ENCODE measurements around the gene CHFR.

The CHFR gene

GRCh38 chr12:132923356-132923909 lies 36.0 kb upstream of the CHFR start:
- Histone ChIP-seq H3K27ac (no peak overlapping the region), H3K4me3 (ENCODE audit: low read depth, low read length) (no peak overlapping the region), H3K27me3 (replicated peaks) (no peaks in the 10 kb centered on the region), H3K36me3 (replicated peaks) (peaks cover 9% of the 10 kb centered on the region)
- DNase-seq: no peak
- TF ChIP-seq, protein P1, sequence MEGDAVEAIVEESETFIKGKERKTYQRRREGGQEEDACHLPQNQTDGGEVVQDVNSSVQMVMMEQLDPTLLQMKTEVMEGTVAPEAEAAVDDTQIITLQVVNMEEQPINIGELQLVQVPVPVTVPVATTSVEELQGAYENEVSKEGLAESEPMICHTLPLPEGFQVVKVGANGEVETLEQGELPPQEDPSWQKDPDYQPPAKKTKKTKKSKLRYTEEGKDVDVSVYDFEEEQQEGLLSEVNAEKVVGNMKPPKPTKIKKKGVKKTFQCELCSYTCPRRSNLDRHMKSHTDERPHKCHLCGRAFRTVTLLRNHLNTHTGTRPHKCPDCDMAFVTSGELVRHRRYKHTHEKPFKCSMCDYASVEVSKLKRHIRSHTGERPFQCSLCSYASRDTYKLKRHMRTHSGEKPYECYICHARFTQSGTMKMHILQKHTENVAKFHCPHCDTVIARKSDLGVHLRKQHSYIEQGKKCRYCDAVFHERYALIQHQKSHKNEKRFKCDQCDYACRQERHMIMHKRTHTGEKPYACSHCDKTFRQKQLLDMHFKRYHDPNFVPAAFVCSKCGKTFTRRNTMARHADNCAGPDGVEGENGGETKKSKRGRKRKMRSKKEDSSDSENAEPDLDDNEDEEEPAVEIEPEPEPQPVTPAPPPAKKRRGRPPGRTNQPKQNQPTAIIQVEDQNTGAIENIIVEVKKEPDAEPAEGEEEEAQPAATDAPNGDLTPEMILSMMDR (IDR thresholded peaks at IDR 0.05; ENCODE audit: low read depth, low read length, missing control alignments): no peak
- in situ Hi-C loops (cut with HindIII; ENCODE audit: low pct_ligation_motif_present, low sequenced_read_pairs): no loop called here

- Histone ChIP-seq H3K27me3 (replicated peaks) (no peaks in the 10 kb centered on the region), H3K4me3 (ENCODE audit: low read depth, low read length) (no peak overlapping the region), H3K36me3 (replicated peaks) (peaks cover 9% of the 10 kb centered on the region), H3K27ac (no peak overlapping the region)
- DNase-seq: no peak
- TF ChIP-seq, protein P1 (IDR thresholded peaks at IDR 0.05; ENCODE audit: low read depth, low read length, missing control alignments): no peak
- in situ Hi-C loops (cut with HindIII; ENCODE audit: low pct_ligation_motif_present, low sequenced_read_pairs): no loop called here
Observed at GRCh38 chr12:132922676-132923075, 35.3 kb upstream of the CHFR start.

DNA sequence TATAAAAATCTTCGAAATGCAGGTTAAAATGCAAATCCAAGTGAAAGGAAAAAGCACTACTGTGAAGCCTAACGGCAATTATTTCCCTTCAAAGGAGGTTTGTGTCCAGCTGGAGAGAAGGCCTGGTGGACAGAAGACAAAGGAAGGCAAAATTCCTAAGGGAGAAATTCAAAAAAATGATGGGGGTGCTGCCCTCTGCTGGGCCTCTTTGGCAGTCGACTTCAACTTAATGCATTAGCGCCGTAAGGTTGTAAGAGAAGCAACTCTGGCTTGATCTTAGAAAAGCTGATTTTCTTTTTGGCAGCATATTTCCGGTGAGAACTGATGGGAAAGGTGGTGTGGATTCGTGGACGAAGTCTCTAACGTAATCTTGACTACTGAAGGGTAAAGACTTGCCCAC lies 34.3 kb upstream of the CHFR start:
- H3K4me3 ChIP-seq (ENCODE audit: low read depth, low read length): no peak overlapping the region
- no peak overlapping the region for H3K27ac ChIP-seq
- DNase-seq: no peak
- peaks cover 9% of the 10 kb centered on the region for H3K36me3 ChIP-seq (replicated peaks)
- TF ChIP-seq, protein P1 (IDR thresholded peaks at IDR 0.05; ENCODE audit: low read depth, low read length, missing control alignments): peak; percentile 31
- no peaks in the 10 kb centered on the region for H3K27me3 ChIP-seq (replicated peaks)
- in situ Hi-C loops (cut with HindIII; ENCODE audit: low pct_ligation_motif_present, low sequenced_read_pairs): no loop called here

DNA sequence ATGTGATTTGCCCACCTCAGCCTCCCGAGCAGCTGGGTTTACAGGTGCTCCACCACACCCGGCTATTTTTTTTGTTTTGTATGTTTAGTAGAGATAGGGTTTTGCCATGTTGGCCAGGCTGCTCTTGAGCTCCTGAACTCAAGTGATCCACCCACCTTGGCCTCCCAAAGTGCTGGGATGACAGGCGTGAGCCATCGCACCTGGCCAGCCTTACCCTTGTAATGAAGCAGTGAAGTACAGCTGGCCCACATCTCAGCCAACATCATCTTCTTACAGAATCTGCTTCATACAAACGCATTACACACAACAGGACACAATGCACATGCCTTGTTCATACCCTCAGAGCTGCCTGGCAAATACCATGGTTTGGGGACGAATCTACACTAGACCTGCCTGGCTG lies 31.3 kb upstream of the CHFR start:
- DNase-seq: no peak
- in situ Hi-C loops (cut with HindIII; ENCODE audit: low pct_ligation_motif_present, low sequenced_read_pairs): no loop called here
- TF ChIP-seq, protein P1 (IDR thresholded peaks at IDR 0.05; ENCODE audit: low read depth, low read length, missing control alignments): no peak

DNA sequence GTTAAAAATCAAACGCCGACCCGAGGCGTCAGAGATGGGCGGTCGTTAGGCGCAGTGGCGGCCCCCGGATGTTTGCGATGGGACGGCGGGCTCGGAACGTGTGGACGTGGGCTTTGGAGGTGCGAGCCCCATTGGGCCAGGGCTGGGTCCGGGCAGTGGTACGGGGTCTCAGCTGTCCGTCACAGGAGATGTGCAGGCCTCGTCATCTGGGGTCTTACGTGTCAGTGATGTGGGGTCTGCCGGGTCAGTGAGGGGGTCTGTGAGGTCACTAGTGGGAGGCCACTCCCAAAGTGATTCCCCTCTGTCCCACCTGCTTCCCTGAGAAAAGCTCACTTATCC lies 21.6 kb upstream of the CHFR start:
- peak overlapping the region; percentile 58 for H3K27ac ChIP-seq
- peak overlapping the region; percentile 68 for H3K4me3 ChIP-seq (ENCODE audit: low read depth, low read length)
- DNase-seq: no peak
- TF ChIP-seq, protein P1 (IDR thresholded peaks at IDR 0.05; ENCODE audit: low read depth, low read length, missing control alignments): no peak
- in situ Hi-C loops (cut with HindIII; ENCODE audit: low pct_ligation_motif_present, low sequenced_read_pairs): no loop called here
- no peaks in the 10 kb centered on the region for H3K36me3 ChIP-seq (replicated peaks)
- H3K27me3 ChIP-seq (replicated peaks): no peaks in the 10 kb centered on the region

More for the DNA sequence above, 31.3 kb upstream of the CHFR start:
- Histone ChIP-seq H3K27ac (no peak overlapping the region), H3K36me3 (replicated peaks) (no peaks in the 10 kb centered on the region), H3K27me3 (replicated peaks) (no peaks in the 10 kb centered on the region), H3K4me3 (ENCODE audit: low read depth, low read length) (no peak overlapping the region)

Data from brain microvascular endothelial cell (primary cell).